K562 (cell line): Measurements from ENCODE around the gene TMEM120B. TPM values are rescaled to one million over a fixed set of nuclear protein-coding genes. Genes with fewer than 3 reads are reported as not detected.

ENCODE experiments used
- ATF4 ChIP-seq: fragments of 450-650 bp; formaldehyde crosslinking; IDR thresholded peaks from 2 replicates; pipeline ENCODE4 v1.4.0; 2022; ENCODE audit warnings: mild to moderate bottlenecking, moderate library complexity
- CC2D1A ChIP-seq: fragments of 450-650 bp; IDR thresholded peaks from 2 replicates; pipeline ENCODE4 v1.6.1; 2017; ENCODE audit warnings: mild to moderate bottlenecking
- HDAC1 ChIP-seq, 2 experiments: fragments of 450-650 bp; IDR thresholded peaks; 2 replicates each; pipeline ENCODE4 v1.6.1; 2016 to 2017; ENCODE audit warnings: inconsistent platforms in 1 of 2, mild to moderate bottlenecking in 1 of 2, moderate library complexity in 1 of 2
- L3MBTL2 ChIP-seq: fragments of 450-650 bp; IDR thresholded peaks from 2 replicates; pipeline ENCODE4 v1.6.1; 2016; ENCODE audit warnings: mild to moderate bottlenecking, moderate library complexity
- MEF2A ChIP-seq: IDR thresholded peaks from 2 replicates; pipeline ENCODE4 v1.6.1; 2011; ENCODE audit warnings: low read depth, mild to moderate bottlenecking, low read length, moderate library complexity; ENCODE audit not compliant: control insufficient read depth
- MTF1 ChIP-seq: fragments of 250-450 bp; sonication (Bioruptor Pico); IDR thresholded peaks from 2 replicates; pipeline ENCODE4 v1.9.0; 2021; ENCODE audit warnings: moderate library complexity, mild to moderate bottlenecking, inconsistent platforms, borderline replicate concordance
- MXD1 ChIP-seq: fragments of 250-450 bp; sonication (Bioruptor Pico); IDR thresholded peaks from 2 replicates; pipeline ENCODE4 v1.8.0; 2021; ENCODE audit warnings: borderline replicate concordance, mild to moderate bottlenecking, moderate library complexity; ENCODE audit not compliant: poor library complexity, severe bottlenecking
- PHB2 ChIP-seq: fragments of 450-650 bp; IDR thresholded peaks from 2 replicates; pipeline ENCODE4 v1.6.1; 2017; ENCODE audit warnings: low read depth
- RNF219 ChIP-seq: fragments of 250-450 bp; sonication (Bioruptor Pico); IDR thresholded peaks from 2 replicates; pipeline ENCODE4 v1.5.0; 2022; ENCODE audit warnings: mild to moderate bottlenecking
- SPI1 ChIP-seq: IDR thresholded peaks from 2 replicates; pipeline ENCODE4 v1.6.1; 2011; ENCODE audit warnings: low read depth, low read length, control low read depth, borderline replicate concordance
- TBL1XR1 ChIP-seq, 2 experiments: IDR thresholded peaks; 2 replicates each; pipeline ENCODE4 v1.6.1; 2012; ENCODE audit warnings: improper control_type of control experiment in 2 of 2, low read length in 2 of 2, mild to moderate bottlenecking in 1 of 2
- ZNF24 ChIP-seq: fragments of 450-650 bp; IDR thresholded peaks from 2 replicates; pipeline ENCODE4 v1.6.1; 2016
- ZNF282 ChIP-seq: sonication (generic); formaldehyde crosslinking; IDR thresholded peaks from 2 replicates; pipeline ENCODE4 v1.8.1; 2023; ENCODE audit warnings: missing genetic modification reagents
- ZNF384 ChIP-seq: IDR thresholded peaks from 2 replicates; pipeline ENCODE4 v1.6.1; 2012; ENCODE audit warnings: low read depth, low read length, improper control_type of control experiment
- ZNF586 ChIP-seq: fragments of 450-650 bp; formaldehyde crosslinking; conservative IDR thresholded peaks from 2 replicates; pipeline ENCODE4 v1.4.0; 2020; ENCODE audit warnings: mild to moderate bottlenecking, moderate library complexity
- ZNF609 ChIP-seq: sonication (generic); formaldehyde crosslinking; IDR thresholded peaks from 2 replicates; pipeline ENCODE4 v1.8.1; 2023; ENCODE audit warnings: missing genetic modification reagents, mild to moderate bottlenecking, borderline replicate concordance
- polyA plus RNA-seq, 8 experiments: library from polyadenylated mRNA; depleted of rRNA in 4 of 8; stranded (reverse) in 5 of 8; unstranded in 3 of 8; fragments of >200 nt; fragmentation: Nextera tagmentation in 2 of 8; fragmentation: Illumina TruSeq in 1 of 8; extraction: Ambion mirVana in 2 of 8; extraction: Trizol in 1 of 8; gene quantifications; 2 replicates each; pipeline versions ENCODE4 v1.2.1 to v1.2.3, GENCODE V29; 2011 to 2014; ENCODE audit warnings: inconsistent platforms in 1 of 8, missing spikeins in 1 of 8
- total RNA-seq, 7 experiments: library from RNA; depleted of rRNA in 6 of 7; stranded (reverse); fragments of >200 nt in 6 of 7; fragmentation: Illumina TruSeq in 2 of 7; extraction: Trizol in 2 of 7; gene quantifications; 2 replicates each; pipeline versions ENCODE4 v1.2.1 to v1.2.3, GENCODE V29; 2011 to 2021; ENCODE audit warnings: low replicate concordance in 1 of 7

TMEM120B gene
- total and polyA plus RNA-seq, 9 of the 15 experiments (the other 6 are each of a cell fraction or from before 2014, with no cell fraction given), result 1.7 to 18.6 (median 7.4) TPM

- TF ChIP-seq HDAC1 (IDR thresholded peaks at IDR 0.05), result peak in 1 of 2 experiments; percentile 62; a peak in 1 of 4 replicates
- TF ChIP-seq MXD1 (CRISPR knock-in tag), result peak; percentile 33
- TF ChIP-seq ZNF384, result 0 out of 2 replicates have a peak, but pooled peaks have one; percentile 3
- TF ChIP-seq MEF2A, result peak; percentile 35; the same call in 1 of the 2 replicates
- TF ChIP-seq ZNF282 (CRISPR knock-in tag), result no peak
- TF ChIP-seq ZNF24, result no peak
- peak; percentile 36 for TF ChIP-seq L3MBTL2
- TF ChIP-seq ZNF609 (CRISPR knock-in tag), result no peak
- no peak for TF ChIP-seq RNF219
- TF ChIP-seq CC2D1A, result peak; percentile 57; the same call in 1 of the 2 replicates
- peak; percentile 98 for TF ChIP-seq ATF4 (CRISPR knock-in tag)
- peak in 1 of 2 experiments; percentile 84; a peak in 2 of 4 replicates for TF ChIP-seq TBL1XR1 (IDR thresholded peaks at IDR 0.05; ENCODE audit: low read length in 2 of 2)
- TF ChIP-seq SPI1, result no peak
- TF ChIP-seq MTF1 (CRISPR knock-in tag), result no peak
- no peak for TF ChIP-seq PHB2
- TF ChIP-seq ZNF586, result no peak
Observed at GRCh38 chr12:121738340-121738858, 25.8 kb downstream of the TMEM120B start (continued).
